Thoracic aorta (tissue), 2 donors: ENCODE data around the gene SMOC2. TPM values are rescaled to one million over a fixed set of nuclear protein-coding genes. Genes with fewer than 3 reads are reported as not detected.
"Not testable (repeated sequence)": the region's sequence is repeated elsewhere in the genome, so short reads cannot be mapped to it uniquely, and the experiment has no call there.

Source experiments
- ATAC-seq: fragments of 150-250 bp; one replicate; pipeline ENCODE4 v1.8.0; 2017; ENCODE audit warnings: low read depth; ENCODE audit not compliant: insufficient number of reproducible peaks, low FRiP score
- DNase-seq: peaks from one replicate; pipeline ENCODE4 v3.0.0-alpha.2; 2020; ENCODE audit warnings: low spot score
- H3K27ac ChIP-seq, 2 donors: fragments of 200-600 bp; sonication (generic); 1 replicate in 1 of 2; 2 replicates in 1 of 2; pipeline ENCODE4 v1.5.1; 2016; ENCODE audit warnings: mild to moderate bottlenecking in 2 of 2, moderate library complexity in 2 of 2
- H3K27me3 ChIP-seq: fragments of 200-600 bp; sonication (generic); replicated peaks from 2 replicates; pipeline ENCODE4 v1.6.0; 2016; ENCODE audit warnings: mild to moderate bottlenecking; ENCODE audit not compliant: insufficient read depth
- H3K36me3 ChIP-seq: fragments of 200-600 bp; sonication (generic); one replicate; pipeline ENCODE4 v1.5.1; 2016
- H3K4me1 ChIP-seq, 2 donors: fragments of 200-600 bp; sonication (generic); 1 replicate in 1 of 2; 2 replicates in 1 of 2; pipeline versions ENCODE4 v1.5.1 to v1.6.0; 2016; ENCODE audit warnings: low read depth in 2 of 2, mild to moderate bottlenecking in 1 of 2; ENCODE audit not compliant: control insufficient read depth in 1 of 2
- H3K4me3 ChIP-seq: fragments of 200-600 bp; sonication (generic); 2 replicates; pipeline ENCODE4 v1.5.1; 2016; ENCODE audit warnings: mild to moderate bottlenecking
- H3K9me3 ChIP-seq: fragments of 200-600 bp; sonication (generic); 2 replicates; pipeline ENCODE4 v1.5.1; 2016
- total RNA-seq, 2 donors: library from RNA; depleted of rRNA; stranded (reverse); fragments of >200 nt; gene quantifications; one replicate each; pipeline versions ENCODE4 v1.1.0 to v1.2.3, GENCODE V29; 2016
- TF ChIP-seq, protein P1 (sequence below): fragments of 200-600 bp; sonication (generic); IDR thresholded peaks from one replicate; pipeline ENCODE4 v1.5.1; 2019; ENCODE audit warnings: antibody characterized with exemption

The SMOC2 gene
- total RNA-seq, 2 donors from 2014 or later = 334 to 424 TPM

DNA sequence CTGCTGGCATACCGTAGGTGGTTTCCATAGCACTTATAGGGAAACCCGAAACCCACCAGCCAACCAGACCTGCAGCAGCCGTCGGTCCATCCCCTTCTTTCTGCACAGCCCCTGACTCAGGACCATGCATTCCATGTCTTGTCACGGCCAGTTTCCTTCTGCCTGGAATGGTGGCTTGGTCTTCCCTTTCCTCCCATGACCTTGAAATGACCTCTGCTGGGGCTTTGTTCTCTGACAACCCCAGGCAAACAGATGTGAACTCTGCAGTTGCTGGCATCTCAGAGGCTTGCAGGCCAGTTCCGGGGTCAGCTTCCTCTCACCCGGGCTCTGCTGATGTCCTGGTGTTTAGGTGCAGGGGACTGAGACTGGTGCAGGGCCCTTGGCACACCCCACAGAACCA is 250.8 kb downstream of the SMOC2 start:
- DNase-seq = no peak
- Histone ChIP-seq H3K27me3 (no peaks in the 10 kb centered on the region), H3K36me3 (no peaks in the 10 kb centered on the region), H3K9me3 (no peaks in the 10 kb centered on the region), H3K4me1 (no peaks in the 10 kb centered on the region), H3K27ac (no peak overlapping the region), H3K4me3 (no peak overlapping the region)
- TF ChIP-seq, protein P1, sequence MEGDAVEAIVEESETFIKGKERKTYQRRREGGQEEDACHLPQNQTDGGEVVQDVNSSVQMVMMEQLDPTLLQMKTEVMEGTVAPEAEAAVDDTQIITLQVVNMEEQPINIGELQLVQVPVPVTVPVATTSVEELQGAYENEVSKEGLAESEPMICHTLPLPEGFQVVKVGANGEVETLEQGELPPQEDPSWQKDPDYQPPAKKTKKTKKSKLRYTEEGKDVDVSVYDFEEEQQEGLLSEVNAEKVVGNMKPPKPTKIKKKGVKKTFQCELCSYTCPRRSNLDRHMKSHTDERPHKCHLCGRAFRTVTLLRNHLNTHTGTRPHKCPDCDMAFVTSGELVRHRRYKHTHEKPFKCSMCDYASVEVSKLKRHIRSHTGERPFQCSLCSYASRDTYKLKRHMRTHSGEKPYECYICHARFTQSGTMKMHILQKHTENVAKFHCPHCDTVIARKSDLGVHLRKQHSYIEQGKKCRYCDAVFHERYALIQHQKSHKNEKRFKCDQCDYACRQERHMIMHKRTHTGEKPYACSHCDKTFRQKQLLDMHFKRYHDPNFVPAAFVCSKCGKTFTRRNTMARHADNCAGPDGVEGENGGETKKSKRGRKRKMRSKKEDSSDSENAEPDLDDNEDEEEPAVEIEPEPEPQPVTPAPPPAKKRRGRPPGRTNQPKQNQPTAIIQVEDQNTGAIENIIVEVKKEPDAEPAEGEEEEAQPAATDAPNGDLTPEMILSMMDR = no peak
- ATAC-seq = no peak

DNA sequence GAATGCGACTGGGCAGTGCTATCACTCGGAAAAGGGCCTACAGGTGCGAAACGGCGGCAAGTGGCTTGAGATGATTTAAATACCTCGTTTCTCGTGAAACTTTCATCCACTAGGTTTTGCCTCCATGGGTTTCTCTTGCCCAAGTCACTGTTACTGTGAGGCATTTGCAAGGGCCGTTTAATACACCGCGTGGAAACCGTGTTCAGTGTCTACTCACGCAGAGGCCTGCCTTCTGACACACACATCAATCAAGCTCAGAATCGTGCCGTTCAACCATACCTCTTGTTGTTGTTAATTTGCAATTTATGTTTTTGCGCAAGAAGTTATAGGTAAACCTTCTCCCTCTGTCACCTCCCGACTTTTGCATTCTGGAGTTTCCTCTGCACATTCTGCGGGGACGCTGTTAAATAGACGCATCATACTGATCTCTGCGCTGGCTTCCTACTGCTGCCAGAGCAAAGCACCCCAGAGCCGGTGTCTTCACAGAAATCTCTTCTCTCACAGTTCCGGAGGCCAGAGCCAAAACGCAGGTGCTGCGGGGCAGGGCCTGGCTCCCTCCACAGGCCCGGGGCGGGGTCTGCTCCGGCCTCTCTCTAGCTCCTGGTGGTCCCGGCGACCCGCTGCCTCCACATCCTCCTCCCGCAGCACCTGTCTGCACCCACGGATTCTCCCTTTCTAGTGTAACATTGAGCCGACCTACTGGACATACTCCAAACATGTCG is 251.4 kb downstream of the SMOC2 start:
- Histone ChIP-seq H3K4me1 (no peaks in the 10 kb centered on the region), H3K9me3 (no peaks in the 10 kb centered on the region), H3K27ac (no peak overlapping the region), H3K4me3 (no peak overlapping the region), H3K36me3 (no peaks in the 10 kb centered on the region), H3K27me3 (no peaks in the 10 kb centered on the region)
- no peak for ATAC-seq
- DNase-seq = no peak
- TF ChIP-seq, protein P1 = no peak

DNA sequence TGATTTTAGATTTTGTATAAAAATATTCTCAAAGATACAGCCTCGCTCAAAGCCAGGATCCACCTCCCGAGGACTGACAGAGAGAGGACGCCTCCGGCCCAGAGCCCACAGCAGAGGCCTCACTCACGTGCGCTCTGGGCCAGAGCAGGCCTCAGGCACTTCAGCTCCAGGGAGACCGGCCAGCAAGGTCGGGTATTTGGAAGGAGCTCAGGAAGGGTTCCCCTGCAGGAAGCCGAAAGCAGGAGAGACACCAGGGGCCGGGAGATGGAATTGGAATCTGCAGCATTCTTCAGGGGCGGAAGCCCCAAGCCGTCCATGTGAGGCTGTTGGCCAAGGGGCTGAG is 251.9 kb downstream of the SMOC2 start:
- not testable (repeated sequence) for H3K4me1 ChIP-seq, DNase-seq, H3K4me3 ChIP-seq, H3K36me3 ChIP-seq, ATAC-seq, H3K27ac ChIP-seq, H3K27me3 ChIP-seq, H3K9me3 ChIP-seq

DNA sequence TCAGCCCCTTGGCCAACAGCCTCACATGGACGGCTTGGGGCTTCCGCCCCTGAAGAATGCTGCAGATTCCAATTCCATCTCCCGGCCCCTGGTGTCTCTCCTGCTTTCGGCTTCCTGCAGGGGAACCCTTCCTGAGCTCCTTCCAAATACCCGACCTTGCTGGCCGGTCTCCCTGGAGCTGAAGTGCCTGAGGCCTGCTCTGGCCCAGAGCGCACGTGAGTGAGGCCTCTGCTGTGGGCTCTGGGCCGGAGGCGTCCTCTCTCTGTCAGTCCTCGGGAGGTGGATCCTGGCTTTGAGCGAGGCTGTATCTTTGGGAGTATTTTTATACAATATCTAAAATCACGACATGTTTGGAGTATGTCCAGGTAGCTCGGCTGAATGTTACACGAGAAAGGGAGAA is 253.8 kb downstream of the SMOC2 start:
- DNase-seq, ATAC-seq, H3K9me3 ChIP-seq, H3K36me3 ChIP-seq, H3K27me3 ChIP-seq, H3K27ac ChIP-seq, H3K4me1 ChIP-seq, H3K4me3 ChIP-seq: not testable (repeated sequence)

DNA sequence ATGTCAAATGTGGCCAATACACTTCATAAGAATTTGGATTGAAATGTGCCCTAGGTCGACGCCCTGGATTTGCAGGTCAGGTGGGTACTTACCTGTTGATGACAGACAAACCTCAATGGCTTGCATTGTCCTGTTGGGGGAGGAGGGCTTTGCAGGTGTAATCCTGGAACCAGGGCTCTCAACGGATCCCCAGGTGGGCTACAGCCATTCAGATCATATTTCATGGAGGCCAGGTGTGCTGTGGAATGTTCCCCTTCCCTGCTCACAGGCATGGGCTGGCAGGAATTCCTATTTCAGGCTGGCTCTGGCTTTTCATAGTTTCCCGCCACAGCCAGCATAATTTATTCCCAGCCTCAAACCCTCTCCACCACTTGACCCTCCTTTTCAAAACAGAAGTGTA is 254.7 kb downstream of the SMOC2 start:
- Histone ChIP-seq H3K36me3 (no peaks in the 10 kb centered on the region), H3K4me3 (no peak overlapping the region), H3K4me1 (peaks cover 8 to 14% of the 10 kb centered on the region in 2 donors), H3K27ac (no peak overlapping the region), H3K27me3 (no peaks in the 10 kb centered on the region), H3K9me3 (no peaks in the 10 kb centered on the region)
- no peak for ATAC-seq
- TF ChIP-seq, protein P1 = no peak
- no peak for DNase-seq

DNA sequence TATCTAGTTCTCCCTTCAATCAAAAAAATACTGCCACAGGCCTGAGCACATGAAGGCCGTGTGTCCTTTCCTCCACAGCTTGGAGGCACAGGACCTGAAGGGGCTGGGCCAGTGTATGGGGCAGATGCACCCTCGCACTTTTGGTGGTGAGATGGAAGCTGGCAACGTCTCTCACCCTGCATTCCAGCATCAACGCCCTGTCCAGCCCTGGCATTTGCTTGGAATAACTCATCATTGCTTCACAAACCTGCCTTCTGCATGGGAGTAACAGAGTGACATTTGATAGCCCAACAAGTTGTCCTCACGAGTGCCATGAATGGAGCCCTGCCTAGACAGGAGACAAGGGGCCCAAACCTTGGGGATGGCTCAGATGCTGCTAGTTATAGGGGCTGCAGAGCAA is 257.9 kb downstream of the SMOC2 start:
- peaks cover 15 to 21% of the 10 kb centered on the region in 2 donors for H3K4me1 ChIP-seq
- TF ChIP-seq, protein P1 = no peak
- H3K4me3 ChIP-seq = no peak overlapping the region
- no peaks in the 10 kb centered on the region for H3K27me3 ChIP-seq
- DNase-seq = no peak
- no peak for ATAC-seq
- H3K36me3 ChIP-seq = no peaks in the 10 kb centered on the region
- no peak overlapping the region for H3K27ac ChIP-seq
- no peaks in the 10 kb centered on the region for H3K9me3 ChIP-seq
